ENCODE data around the gene ACBD6.

Gene ACBD6

DNA sequence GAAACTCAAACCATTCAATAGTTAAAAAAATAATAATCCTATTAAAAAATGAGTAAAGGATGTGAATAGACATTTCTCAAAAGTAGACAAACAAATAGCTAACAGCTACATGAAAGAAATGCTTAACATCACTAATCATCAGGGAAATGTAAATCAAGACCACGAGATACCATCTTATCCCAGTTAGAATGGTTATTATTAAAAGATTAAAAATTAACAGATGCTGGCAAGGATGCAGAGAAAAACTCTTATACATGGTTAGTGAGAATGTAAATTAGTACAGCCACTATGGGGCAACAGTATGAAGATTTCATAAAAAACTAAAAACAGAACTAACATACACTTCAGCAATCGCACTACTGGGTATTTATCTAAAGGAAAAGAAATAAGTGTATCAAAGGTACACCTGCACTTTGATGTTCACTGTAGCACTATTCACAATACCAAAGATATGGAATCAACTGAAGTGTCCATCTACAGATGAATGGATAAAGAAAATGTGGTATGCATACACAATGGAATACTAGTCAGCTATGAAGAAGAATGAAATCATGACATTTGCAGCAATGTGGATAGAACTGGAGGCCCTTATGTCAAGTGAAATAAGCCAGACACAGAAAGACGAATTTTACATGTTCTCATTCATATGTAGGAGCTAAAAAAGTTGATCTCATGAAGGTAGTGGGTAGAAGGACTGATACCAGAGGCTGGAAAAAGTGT is 117.9 kb downstream of the ACBD6 start:
- Histone ChIP-seq H3K9me3 (ENCODE audit: control insufficient read depth, insufficient read depth, low read depth, low read length) (no peaks in the 10 kb centered on the region), H3K27ac (ENCODE audit: extremely low read depth, low read depth, low read length) (no peak overlapping the region), H3K36me3 (ENCODE audit: control insufficient read depth in 2 of 2, insufficient read depth in 1 of 2, low read length in 2 of 2) (no peaks in the 10 kb centered on the region), H3K4me1 (ENCODE audit: control insufficient read depth, insufficient read depth, low read length) (no peaks in the 10 kb centered on the region), H3K4me3 (ENCODE audit: low read depth, low read length) (no peak overlapping the region)
- CTCF ChIA-PET = no interaction called here
- TF ChIP-seq, protein P1, sequence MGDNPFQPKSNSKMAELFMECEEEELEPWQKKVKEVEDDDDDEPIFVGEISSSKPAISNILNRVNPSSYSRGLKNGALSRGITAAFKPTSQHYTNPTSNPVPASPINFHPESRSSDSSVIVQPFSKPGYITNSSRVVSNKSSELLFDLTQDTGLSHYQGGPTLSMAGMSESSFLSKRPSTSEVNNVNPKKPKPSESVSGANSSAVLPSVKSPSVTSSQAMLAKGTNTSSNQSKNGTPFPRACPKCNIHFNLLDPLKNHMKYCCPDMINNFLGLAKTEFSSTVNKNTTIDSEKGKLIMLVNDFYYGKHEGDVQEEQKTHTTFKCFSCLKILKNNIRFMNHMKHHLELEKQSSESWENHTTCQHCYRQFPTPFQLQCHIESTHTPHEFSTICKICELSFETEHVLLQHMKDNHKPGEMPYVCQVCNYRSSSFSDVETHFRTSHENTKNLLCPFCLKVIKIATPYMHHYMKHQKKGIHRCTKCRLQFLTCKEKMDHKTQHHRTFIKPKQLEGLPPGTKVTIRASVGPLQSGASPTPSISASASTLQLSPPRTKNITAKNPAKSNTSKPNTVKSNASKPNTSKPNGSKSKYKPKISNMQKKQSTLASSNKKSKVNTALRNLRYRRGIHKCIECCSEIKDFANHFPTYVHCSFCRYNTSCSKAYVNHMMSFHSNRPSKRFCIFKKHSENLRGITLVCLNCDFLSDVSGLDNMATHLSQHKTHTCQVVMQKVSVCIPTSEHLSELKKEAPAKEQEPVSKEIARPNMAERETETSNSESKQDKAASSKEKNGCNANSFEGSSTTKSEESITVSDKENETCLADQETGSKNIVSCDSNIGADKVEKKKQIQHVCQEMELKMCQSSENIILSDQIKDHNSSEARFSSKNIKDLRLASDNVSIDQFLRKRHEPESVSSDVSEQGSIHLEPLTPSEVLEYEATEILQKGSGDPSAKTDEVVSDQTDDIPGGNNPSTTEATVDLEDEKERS (tag by site-specific recombination; IDR thresholded peaks at IDR 0.05) = 0 out of 2 replicates have a peak, but pooled peaks have one; percentile 11
- TF ChIP-seq ZNF311 (tag by site-specific recombination; IDR thresholded peaks at IDR 0.05; ENCODE audit: borderline replicate concordance) = no peak
- TF ChIP-seq ZNF146 (tag by site-specific recombination; IDR thresholded peaks at IDR 0.05) = peak; percentile 80; the same call in 1 of the 2 replicates
- no peak for TF ChIP-seq ZNF510 (tag by site-specific recombination; IDR thresholded peaks at IDR 0.05; ENCODE audit: insufficient replicate concordance)
- POLR2A ChIA-PET = interaction anchor here (0.6 kb wide), 1 partner anchor 107 kb away, joined by 3 read pairs; no protein-coding TSS in a partner anchor

DNA sequence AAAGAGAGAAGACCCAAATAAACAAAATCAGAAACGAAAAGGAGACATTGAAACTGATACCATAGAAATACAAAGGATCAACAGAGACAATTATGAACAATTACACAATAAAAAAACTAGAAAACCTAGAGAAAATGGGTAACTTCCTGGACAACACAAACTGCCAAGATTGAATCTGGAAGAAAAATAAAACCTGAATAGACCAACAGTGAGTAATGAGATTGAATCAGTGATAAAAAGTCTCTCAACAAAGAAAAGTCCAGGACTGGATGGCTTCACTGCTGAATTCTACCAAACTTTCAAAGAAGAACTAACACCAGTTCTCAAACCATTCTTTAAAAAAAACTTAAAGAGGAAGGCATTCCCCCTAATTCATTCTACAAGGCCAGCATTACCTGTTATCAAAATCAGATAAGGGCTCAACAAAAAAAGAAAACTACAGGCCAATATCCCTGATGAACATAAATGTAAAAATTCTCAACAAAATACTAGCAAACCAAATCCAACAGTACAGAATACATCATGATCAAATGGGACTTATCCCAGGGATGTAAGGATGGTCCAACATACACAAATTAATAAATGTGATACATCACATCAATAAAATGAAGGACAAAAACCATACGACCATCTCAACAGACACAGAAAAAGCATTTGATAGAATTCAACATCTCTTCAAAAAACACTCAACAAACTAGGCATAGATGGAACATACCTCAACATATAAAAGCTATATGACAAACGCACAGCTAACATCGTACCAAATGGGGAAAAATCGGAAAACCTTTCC is 119.9 kb downstream of the ACBD6 start:
- TF ChIP-seq EGR2 (tag by site-specific recombination; IDR thresholded peaks at IDR 0.05; ENCODE audit: low read depth) = no peak
- TF ChIP-seq, protein P2, sequence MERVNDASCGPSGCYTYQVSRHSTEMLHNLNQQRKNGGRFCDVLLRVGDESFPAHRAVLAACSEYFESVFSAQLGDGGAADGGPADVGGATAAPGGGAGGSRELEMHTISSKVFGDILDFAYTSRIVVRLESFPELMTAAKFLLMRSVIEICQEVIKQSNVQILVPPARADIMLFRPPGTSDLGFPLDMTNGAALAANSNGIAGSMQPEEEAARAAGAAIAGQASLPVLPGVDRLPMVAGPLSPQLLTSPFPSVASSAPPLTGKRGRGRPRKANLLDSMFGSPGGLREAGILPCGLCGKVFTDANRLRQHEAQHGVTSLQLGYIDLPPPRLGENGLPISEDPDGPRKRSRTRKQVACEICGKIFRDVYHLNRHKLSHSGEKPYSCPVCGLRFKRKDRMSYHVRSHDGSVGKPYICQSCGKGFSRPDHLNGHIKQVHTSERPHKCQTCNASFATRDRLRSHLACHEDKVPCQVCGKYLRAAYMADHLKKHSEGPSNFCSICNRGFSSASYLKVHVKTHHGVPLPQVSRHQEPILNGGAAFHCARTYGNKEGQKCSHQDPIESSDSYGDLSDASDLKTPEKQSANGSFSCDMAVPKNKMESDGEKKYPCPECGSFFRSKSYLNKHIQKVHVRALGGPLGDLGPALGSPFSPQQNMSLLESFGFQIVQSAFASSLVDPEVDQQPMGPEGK (tag by site-specific recombination; IDR thresholded peaks at IDR 0.05) = no peak
- TF ChIP-seq ZNF37A (tag by site-specific recombination; IDR thresholded peaks at IDR 0.05) = no peak
- TF ChIP-seq ZNF202 (tag by site-specific recombination; IDR thresholded peaks at IDR 0.05; ENCODE audit: borderline replicate concordance) = no peak
- no peak for TF ChIP-seq ZNF701 (tag by site-specific recombination; IDR thresholded peaks at IDR 0.05)
- no peak for TF ChIP-seq MYNN (tag by site-specific recombination; IDR thresholded peaks at IDR 0.05; ENCODE audit: borderline replicate concordance)
- TF ChIP-seq ZNF501 (tag by site-specific recombination; IDR thresholded peaks at IDR 0.05) = no peak
- TF ChIP-seq ZNF560 (tag by site-specific recombination; IDR thresholded peaks at IDR 0.05; ENCODE audit: borderline replicate concordance) = no peak
- TF ChIP-seq, protein P3, sequence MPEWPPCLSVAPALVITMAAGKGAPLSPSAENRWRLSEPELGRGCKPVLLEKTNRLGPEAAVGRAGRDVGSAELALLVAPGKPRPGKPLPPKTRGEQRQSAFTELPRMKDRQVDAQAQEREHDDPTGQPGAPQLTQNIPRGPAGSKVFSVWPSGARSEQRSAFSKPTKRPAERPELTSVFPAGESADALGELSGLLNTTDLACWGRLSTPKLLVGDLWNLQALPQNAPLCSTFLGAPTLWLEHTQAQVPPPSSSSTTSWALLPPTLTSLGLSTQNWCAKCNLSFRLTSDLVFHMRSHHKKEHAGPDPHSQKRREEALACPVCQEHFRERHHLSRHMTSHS (tag by site-specific recombination; IDR thresholded peaks at IDR 0.05) = no peak
- TF ChIP-seq, protein P4, sequence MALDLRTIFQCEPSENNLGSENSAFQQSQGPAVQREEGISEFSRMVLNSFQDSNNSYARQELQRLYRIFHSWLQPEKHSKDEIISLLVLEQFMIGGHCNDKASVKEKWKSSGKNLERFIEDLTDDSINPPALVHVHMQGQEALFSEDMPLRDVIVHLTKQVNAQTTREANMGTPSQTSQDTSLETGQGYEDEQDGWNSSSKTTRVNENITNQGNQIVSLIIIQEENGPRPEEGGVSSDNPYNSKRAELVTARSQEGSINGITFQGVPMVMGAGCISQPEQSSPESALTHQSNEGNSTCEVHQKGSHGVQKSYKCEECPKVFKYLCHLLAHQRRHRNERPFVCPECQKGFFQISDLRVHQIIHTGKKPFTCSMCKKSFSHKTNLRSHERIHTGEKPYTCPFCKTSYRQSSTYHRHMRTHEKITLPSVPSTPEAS (tag by site-specific recombination; IDR thresholded peaks at IDR 0.05) = no peak
- no peak for TF ChIP-seq KLF1 (tag by site-specific recombination; IDR thresholded peaks at IDR 0.05)
- peak; percentile 95 for TF ChIP-seq ZNF133 (tag by site-specific recombination; IDR thresholded peaks at IDR 0.05)
- TF ChIP-seq ZNF248 (tag by site-specific recombination; IDR thresholded peaks at IDR 0.05) = no peak
- TF ChIP-seq ZNF311 (tag by site-specific recombination; IDR thresholded peaks at IDR 0.05; ENCODE audit: borderline replicate concordance) = 0 out of 2 replicates have a peak, but pooled peaks have one; percentile 56
- peak; percentile 50 for TF ChIP-seq SETDB1 (IDR thresholded peaks at IDR 0.05; ENCODE audit: insufficient read length, low read length)
- Histone ChIP-seq H3K4me1 (ENCODE audit: control insufficient read depth, insufficient read depth, low read length) (no peaks in the 10 kb centered on the region), H3K4me3 (ENCODE audit: low read depth, low read length) (no peak overlapping the region), H3K27ac (ENCODE audit: extremely low read depth, low read depth, low read length) (no peak overlapping the region), H3K36me3 (ENCODE audit: control insufficient read depth in 2 of 2, insufficient read depth in 1 of 2, low read length in 2 of 2) (no peaks in the 10 kb centered on the region), H3K9me3 (ENCODE audit: control insufficient read depth, insufficient read depth, low read depth, low read length) (no peaks in the 10 kb centered on the region)
- POLR2A ChIA-PET = no interaction called here
- CTCF ChIA-PET = no interaction called here

Measured in HEK293 (cell line).